PFSK-1 (cell line): ENCODE measurements around the gene PIEZO2.

ENCODE experiments used
- FOXP2 ChIP-seq: optimal IDR thresholded peaks from 2 replicates; pipeline ENCODE3; 2011; ENCODE audit warnings: borderline replicate concordance, control low read depth, inconsistent platforms; ENCODE audit not compliant: insufficient read depth; ENCODE audit errors: extremely low read length, extremely low read depth
- POLR2AphosphoS5 ChIP-seq: IDR thresholded peaks from 2 replicates; pipeline ENCODE4 v1.6.1; 2012; ENCODE audit warnings: low read depth, mild to moderate bottlenecking, control low read depth, low read length, moderate library complexity
- SIN3A ChIP-seq: IDR thresholded peaks from 2 replicates; pipeline ENCODE4 v1.6.1; 2012; ENCODE audit warnings: mild to moderate bottlenecking, low read length, moderate library complexity, borderline replicate concordance; ENCODE audit not compliant: insufficient read depth
- TAF1 ChIP-seq: IDR thresholded peaks from 2 replicates; pipeline ENCODE4 v1.6.1; 2012; ENCODE audit warnings: low read length, control low read depth, borderline replicate concordance; ENCODE audit not compliant: insufficient read depth
- TF ChIP-seq, protein P1 (sequence below), 2 experiments: IDR thresholded peaks; 2 replicates each; pipeline versions ENCODE4 v1.6.1 to v1.8.0; 2011 to 2012; ENCODE audit warnings: low read depth in 2 of 2, low read length in 2 of 2, control low read depth in 1 of 2, inconsistent platforms in 1 of 2, mild to moderate bottlenecking in 1 of 2, moderate library complexity in 1 of 2; ENCODE audit not compliant: insufficient read depth in 1 of 2

PIEZO2 gene

DNA sequence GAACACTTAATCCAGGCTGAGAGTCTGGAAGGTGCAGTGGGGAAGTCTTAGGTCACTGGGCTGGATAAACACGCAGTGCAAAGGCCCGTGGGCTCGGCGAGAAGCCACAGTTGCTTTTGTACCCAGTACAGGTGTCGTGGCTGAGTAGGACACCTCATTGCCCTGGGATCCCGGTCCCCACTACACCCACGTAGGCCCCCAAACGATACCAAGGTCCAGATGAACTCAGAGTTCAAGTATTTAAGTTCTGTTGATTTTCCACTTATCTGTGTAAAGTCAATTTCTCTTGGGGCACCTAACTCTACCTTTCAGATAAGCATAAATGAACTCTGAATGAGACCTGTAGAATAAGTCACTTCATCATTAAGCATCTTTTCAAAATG, 302.0 kb downstream of the PIEZO2 start:
- TF ChIP-seq, protein P1, sequence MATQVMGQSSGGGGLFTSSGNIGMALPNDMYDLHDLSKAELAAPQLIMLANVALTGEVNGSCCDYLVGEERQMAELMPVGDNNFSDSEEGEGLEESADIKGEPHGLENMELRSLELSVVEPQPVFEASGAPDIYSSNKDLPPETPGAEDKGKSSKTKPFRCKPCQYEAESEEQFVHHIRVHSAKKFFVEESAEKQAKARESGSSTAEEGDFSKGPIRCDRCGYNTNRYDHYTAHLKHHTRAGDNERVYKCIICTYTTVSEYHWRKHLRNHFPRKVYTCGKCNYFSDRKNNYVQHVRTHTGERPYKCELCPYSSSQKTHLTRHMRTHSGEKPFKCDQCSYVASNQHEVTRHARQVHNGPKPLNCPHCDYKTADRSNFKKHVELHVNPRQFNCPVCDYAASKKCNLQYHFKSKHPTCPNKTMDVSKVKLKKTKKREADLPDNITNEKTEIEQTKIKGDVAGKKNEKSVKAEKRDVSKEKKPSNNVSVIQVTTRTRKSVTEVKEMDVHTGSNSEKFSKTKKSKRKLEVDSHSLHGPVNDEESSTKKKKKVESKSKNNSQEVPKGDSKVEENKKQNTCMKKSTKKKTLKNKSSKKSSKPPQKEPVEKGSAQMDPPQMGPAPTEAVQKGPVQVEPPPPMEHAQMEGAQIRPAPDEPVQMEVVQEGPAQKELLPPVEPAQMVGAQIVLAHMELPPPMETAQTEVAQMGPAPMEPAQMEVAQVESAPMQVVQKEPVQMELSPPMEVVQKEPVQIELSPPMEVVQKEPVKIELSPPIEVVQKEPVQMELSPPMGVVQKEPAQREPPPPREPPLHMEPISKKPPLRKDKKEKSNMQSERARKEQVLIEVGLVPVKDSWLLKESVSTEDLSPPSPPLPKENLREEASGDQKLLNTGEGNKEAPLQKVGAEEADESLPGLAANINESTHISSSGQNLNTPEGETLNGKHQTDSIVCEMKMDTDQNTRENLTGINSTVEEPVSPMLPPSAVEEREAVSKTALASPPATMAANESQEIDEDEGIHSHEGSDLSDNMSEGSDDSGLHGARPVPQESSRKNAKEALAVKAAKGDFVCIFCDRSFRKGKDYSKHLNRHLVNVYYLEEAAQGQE (IDR thresholded peaks at IDR 0.05; ENCODE audit: insufficient read depth in 1 of 2, low read depth in 2 of 2, low read length in 2 of 2), result no peak

DNA sequence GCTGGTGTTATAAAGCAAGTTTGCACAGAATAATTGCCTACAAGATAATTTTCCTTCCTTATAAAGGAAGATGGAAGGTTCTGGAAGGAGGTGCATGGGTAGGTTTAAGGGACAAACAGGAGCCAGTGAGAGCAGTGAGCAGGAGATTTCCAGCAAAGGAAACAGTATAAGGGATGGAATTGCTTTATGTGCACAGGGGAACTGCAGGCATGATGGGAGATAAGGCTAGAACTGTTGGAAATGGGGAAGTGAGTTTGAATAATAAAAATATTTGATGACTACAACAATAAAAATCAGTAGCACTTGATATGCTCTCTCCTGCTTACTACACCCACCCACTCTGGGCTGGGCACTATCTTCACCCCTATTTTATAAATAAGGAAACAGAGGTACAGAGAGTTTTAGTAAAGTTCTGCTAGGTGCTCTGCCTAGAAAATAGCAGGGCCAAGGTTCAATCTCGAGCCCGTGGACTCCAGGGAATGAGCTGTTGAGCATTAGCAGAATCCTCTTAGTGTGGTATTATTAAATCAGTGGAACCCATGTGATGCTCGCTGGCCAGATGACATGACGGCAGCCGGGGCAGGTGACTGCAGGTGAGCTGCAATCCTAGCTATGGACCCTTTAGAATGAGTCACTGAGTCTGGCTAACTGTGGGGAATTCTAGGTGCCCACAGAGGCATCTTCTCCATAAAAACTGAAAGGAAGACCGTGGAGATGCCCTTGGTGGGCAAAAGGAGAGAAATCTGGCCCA, 302.5 kb downstream of the PIEZO2 start:
- TF ChIP-seq, protein P1 (IDR thresholded peaks at IDR 0.05; ENCODE audit: insufficient read depth in 1 of 2, low read depth in 2 of 2, low read length in 2 of 2), result no peak
- TF ChIP-seq FOXP2, result no peak
- TF ChIP-seq POLR2AphosphoS5, result no peak
- TF ChIP-seq TAF1, result no peak
- TF ChIP-seq SIN3A, result no peak

DNA sequence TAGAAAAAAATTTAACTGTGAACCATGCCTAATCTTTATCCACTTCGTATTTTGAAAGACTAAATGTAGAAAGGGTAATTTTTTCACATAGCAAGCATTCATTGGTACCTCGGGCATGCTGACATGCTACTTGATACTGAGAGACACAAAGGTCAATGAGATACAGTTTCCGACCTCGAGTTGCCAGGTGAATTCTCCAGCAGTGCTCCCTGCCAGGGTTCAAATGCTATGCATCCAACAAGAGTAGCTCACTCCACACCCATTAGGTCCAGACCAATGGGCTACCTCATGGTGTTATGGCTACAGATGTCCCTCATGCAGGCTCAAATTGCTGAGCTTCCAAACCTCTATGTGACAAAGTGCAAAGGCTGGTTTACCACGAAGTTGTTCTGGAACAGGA, 305.8 kb downstream of the PIEZO2 start:
- TF ChIP-seq TAF1 (no peak), SIN3A (no peak), POLR2AphosphoS5 (no peak), FOXP2 (no peak)
- TF ChIP-seq, protein P1 (IDR thresholded peaks at IDR 0.05; ENCODE audit: insufficient read depth in 1 of 2, low read depth in 2 of 2, low read length in 2 of 2), result no peak

DNA sequence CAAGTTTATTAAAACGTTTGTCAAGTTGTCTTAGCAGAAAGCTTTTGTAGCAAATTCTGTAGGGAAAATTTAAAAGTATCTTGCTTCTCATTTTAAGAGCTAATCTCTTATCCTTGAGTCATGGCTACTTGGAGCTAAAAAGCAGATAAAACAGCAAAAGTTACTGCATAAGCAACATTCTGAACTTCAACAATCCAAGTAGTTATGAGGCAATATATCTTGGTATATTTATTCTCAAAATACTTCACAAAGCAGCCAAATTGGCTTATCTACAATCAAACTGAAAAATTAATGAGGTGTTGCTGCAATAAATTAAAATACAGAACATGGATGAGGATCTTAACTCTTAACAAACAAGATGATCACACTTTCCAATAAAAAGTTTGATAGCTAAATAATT, 306.5 kb downstream of the PIEZO2 start:
- TF ChIP-seq SIN3A, result no peak
- no peak for TF ChIP-seq POLR2AphosphoS5
- TF ChIP-seq, protein P1 (IDR thresholded peaks at IDR 0.05; ENCODE audit: insufficient read depth in 1 of 2, low read depth in 2 of 2, low read length in 2 of 2), result no peak
- TF ChIP-seq TAF1, result no peak
- TF ChIP-seq FOXP2, result no peak

DNA sequence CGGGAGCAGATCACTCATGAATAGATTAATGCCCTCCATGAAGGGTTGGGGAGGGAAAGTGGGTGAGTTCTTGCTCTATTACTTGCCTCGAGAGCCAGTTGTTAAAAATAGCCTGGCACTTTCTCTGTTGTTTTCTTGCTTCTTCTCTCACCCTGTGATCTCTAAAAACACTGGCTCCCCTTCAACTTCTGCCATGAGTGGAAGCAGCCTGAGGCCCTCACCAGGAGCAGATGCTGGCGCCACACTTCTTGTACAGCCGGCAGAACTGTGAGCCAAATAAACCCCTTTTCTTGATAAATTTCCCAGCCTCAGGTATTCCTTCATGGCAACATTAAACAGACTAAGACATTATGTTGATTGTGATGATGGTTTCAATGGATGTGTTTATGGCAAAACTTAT, 307.0 kb downstream of the PIEZO2 start:
- TF ChIP-seq POLR2AphosphoS5 (no peak), FOXP2 (no peak), TAF1 (no peak), SIN3A (no peak)
- TF ChIP-seq, protein P1 (IDR thresholded peaks at IDR 0.05; ENCODE audit: insufficient read depth in 1 of 2, low read depth in 2 of 2, low read length in 2 of 2), result no peak
